HG03460 (cell line): ENCODE measurements around the gene SLC35D2.
"Not testable (repeated sequence)": the region's sequence is repeated elsewhere in the genome, so short reads cannot be mapped to it uniquely, and the experiment has no call there.

Source experiments
- ATAC-seq: cut with Tn5 transposase; IDR thresholded peaks from one replicate; pipeline ENCODE4 v1.9.1; 2021; ENCODE audit not compliant: unreplicated experiment

The SLC35D2 gene

DNA sequence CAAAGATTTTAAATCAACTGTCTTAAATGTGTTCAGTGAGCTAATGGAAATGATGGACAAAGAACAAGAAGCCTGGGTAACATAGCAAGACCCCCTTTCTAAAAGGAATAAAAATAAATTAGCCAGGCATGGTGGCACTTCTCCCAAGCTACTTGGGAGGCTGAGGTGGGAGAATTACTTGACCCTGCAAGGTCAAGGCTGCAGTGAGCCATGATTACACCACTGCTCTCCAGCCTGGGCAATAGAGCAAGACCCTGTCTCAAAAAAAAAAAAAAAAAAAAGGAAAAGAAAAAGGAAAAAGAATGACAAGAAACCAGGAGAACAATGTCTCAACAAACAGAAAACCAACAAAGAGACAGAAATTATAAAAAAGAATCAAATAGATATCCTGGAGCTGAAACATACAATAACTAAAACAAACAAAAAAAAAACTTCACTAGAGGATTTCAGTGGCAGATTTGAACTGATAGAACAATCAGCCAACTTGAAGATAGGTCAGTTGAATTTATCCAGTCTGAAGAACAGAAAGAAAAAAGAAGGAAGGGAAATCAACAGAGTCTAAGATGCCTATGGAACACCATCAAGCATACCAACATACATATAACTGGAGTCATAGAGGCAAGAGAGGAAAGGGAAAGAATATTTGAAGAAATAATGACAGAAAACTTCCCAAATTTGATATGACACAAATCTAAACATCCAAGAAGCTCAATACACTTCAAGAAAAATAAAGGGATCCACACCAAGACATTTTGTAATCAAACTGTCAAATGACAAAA is 16.8 kb upstream of the SLC35D2 start:
- no peak for ATAC-seq

DNA sequence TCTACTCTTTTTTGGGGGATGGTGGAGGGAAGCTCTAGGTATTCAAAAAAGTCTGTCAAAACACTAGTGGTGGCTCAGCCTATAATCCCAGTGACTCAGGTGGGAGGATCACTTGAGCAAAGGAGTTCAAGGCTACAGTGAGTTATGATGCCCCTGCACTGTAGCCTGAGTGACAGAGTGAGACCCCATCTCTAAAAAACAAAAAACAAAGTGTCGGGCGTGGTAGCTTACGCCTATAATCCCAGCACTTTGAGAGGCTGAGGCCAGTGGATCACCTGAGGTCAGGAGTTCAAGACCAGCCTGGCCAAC is 15.8 kb upstream of the SLC35D2 start:
- no peak for ATAC-seq

DNA sequence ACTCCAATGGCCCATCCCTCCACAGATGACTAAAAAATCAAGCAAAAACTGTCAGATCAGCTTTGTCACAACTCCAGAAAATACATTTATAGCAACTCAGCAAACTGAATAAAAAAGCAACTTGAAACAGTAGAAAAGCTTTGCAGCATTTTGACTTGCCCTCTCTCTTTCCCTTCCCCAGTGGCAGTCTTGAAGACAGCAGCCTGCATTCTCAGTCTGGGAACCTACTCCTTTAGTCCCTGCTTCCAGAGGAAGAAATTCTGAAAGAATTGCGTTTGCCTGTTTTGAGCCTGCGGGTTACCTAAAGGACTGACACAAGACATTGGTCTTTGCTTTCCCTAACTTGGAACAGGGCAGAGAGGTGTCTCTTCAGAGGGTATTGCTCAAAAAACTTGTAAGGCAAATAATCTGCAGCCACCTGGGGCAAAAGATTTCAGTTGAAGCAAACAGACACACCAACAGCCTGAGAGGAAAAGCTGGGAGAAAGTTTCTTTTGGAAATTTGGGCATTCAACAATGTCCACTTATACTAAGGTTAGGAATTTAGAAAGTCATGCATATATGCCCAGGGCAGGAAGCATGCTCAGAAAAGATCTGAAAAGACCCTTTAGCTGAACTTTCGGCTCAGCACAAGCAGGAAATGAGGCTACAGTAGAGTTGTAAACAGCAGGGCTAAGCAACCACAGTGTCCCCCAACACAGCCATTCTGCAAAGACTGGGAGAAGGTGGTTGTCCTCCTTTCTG is 15.2 kb upstream of the SLC35D2 start:
- ATAC-seq: peak; percentile 82

DNA sequence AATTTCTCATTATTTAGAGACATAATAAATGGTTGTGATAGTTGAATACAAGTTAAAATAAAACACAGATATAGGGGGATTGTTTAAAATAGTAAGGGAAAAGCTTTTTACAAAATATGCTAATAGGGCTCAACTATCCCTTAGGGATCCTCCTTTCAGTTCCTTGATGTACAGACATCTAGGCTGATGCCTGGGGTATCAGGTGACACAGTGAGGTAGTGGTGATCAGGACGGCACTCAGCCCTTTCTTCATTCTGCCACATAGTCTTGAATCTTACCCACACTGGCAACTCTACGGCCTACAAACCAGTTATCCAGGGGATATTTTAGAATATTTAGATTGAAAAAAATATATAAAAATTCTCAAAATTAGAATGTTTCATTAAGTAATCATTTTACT is 12.5 kb upstream of the SLC35D2 start:
- ATAC-seq: no peak

DNA sequence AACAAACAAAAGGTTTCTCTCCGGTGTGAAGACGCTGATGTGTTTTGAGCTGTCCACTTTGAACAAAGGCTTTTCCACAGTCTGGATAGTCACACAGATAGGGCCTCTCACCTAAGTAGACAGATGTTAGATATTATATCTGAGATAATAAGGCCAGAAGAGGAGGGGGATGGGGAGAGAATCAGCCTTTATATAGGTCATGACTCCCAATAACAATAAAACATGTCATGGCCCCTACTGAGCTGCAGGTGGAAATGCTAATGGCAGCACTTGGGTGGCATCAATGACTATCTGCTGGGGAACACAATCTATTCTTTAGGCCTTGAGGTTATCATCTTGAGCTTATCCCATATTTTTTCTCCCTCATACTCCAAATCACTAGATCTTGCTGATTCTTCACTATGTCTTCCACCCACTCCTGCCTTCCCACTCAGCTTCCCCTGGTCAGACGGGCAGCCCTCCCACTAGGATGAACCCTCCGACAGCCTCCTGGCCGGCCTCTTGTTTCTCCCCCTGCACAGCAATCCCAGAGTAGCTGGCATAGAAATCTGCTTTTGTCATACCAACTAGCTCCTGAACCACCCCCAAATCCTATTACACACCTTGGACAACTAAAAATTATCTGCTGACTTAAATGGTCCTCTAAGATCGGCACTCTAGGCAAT is 11.5 kb upstream of the SLC35D2 start:
- ATAC-seq: no peak

DNA sequence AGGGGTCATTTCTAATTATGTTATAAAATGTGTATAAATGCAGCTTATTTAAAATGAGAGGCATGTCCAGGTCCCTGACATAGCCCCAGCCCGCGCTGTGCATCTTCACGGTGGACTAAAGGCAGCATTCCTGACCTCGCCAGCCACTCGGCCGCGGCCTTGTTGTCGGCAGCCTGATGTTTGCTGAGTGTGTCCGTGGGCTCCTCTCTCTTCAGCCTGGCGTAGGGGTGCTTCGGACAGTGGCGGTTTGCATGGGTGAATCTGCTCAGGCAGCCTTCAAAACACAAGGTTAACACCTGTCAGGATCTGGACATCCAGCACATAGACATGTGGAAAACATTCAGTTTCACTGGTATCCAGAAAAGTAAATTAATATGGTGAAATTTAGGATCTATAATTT is 8.8 kb upstream of the SLC35D2 start:
- ATAC-seq: no peak

DNA sequence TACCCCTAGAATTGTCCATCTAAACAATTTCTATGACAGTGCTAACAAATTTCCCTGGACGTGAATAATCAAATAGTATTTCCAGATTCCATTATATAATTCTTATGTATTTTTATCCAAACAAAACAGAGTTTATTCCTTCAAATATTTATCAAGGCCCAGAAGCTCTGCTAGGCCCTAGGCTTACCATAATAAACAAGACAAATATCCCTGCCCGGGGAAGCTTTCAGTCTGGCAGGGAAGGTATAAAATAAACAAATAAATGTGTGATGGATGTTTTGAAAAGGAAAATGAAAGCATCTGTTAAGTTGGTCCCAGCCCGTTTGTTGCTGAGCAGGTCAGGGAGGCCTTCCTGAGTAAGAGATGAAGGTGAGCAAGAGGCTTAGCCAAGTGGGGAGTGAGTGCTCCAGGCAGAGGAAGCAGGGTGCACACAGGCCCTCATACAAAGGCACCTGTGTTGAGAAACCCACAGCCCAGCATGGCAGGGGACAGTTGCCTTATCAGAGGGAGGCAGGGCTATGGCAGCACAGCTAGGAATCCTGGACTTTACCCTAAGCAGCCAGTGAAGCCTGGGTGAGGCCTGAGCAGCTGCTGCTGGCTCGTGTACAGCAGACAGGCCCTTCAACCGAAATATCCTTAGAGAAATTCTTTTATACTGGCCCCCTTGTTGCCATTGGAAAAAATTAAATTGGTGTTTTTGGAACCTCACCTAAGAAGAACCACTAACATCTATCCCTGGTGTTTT is 7.7 kb upstream of the SLC35D2 start:
- ATAC-seq: no peak

DNA sequence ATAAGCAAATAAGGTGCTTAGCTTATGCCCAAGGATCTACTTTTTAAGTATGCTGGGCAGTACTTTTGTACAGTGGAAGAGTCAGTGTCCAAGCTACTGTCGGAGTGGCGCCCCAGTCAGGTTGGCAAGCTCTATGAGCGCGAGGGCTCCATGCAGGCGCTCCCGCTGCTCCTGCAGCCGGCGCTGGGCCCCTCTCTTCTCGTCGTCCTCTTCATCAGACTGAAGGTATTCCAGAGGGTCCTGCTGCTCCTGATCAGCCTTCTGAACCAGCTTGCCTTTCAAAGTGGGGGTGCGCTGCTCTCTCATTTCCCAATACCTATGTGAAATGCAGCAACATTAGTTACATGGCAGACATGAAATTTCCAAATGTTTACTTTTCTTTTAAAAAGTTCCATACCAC is 4.6 kb upstream of the SLC35D2 start:
- no peak for ATAC-seq

DNA sequence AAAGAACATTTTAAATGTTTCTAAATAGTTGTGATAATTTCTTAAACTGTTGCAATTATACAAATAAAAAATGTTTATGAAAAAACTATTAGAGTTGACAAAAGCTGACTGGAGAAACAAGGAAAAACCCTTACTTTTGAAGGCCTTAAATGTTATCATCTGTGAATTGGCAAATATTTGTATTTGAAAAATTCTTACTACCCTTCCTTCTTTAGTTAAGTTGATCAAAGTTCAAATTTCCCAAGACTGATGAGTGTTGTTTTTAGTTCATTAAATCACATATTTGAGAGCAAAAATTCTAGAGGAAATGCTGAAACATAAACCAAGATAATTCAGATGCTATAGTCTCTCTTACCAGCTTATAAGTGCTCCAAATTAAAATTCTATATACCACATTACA is 2.6 kb upstream of the SLC35D2 start:
- no peak for ATAC-seq

DNA sequence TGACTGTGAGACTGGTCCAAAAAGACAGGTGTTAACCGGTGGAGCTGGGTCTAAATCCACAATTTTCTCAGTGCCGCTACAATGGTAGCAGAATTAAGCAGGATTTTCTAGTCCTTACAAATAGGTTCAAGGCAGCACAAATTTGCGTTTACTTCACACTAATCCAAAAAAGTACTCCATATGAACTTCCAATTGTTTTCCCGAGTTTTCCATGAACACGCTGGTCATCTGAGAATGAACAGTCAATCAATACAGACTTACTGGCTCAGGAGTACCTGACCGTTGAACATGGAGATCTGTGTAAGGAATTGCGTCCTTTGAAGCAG is 709 bp downstream of the SLC35D2 start:
- ATAC-seq: no peak

DNA sequence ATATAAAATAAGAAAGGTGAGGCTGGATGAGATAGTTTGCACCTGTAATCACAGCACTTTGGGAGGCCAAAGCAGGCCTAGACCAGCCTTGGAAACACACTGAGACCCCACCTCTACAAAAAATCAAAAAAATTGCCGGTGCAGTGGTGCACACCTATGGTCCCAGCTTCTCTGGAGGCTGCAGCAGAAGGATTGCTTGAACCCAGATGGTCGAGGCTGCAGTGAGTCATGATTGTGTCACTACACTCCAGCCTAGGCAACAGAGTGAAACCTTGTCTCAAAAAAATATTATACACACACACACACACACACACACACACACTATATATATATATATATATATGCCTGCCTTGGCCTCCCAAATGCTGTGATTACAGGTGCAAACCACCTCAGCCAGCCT is 1.3 kb downstream of the SLC35D2 start:
- ATAC-seq: no peak

DNA sequence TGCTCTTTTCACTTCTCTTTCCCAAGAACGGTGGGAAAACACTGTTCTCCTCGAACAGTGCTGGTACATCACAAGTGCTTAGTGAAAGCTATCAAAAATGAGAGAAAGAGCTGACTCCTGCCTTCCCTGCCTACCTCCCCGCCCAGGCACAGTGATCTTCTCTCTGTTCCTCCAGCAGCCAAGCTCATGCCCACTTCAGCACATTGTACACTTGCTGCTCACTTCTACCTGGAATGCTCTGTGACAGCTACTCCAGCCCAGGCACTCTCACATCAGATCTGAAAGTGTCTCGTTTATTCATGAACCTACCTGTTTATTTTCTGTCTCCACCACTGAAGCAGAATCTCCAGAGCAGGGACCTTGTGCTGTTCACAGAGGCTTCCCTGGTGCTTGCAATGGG is 1.8 kb downstream of the SLC35D2 start:
- no peak for ATAC-seq

DNA sequence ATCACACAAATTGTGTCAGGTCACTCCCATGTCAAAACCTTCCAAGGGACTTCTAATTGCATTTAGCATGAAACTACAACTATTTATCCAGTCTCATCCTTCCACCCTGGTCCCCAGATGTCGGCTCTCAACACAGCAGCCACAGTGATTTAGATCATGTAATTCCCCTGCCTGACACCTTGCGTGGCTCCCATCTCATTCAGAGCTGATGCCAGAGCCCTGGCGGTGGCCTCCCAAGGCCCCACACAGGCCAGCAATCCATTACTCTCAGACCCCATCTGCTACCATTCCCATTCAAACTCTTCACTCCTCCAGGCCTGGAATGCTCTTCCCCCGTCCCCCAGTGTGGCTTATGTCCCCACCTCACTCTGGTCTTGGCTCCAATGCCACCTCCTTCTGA is 2.4 kb downstream of the SLC35D2 start:
- no peak for ATAC-seq

DNA sequence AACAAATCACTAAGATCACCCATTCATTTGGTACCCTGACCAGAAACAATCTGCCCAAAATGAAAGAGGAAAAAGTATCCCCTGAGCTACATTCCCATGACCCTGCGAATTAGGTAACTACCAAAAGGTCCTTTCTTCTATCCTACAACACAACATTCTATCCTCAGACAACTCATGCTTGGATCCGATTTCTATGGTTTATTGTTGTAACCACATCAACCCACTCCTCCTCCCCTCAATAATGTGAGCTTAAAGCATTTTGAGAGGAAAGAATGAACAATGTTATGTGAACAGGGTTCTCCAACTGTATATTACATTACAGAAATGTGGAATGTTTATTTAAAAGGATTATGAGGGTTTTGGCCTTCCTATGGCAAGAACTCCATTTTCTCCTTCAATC is 4.0 kb downstream of the SLC35D2 start:
- no peak for ATAC-seq

DNA sequence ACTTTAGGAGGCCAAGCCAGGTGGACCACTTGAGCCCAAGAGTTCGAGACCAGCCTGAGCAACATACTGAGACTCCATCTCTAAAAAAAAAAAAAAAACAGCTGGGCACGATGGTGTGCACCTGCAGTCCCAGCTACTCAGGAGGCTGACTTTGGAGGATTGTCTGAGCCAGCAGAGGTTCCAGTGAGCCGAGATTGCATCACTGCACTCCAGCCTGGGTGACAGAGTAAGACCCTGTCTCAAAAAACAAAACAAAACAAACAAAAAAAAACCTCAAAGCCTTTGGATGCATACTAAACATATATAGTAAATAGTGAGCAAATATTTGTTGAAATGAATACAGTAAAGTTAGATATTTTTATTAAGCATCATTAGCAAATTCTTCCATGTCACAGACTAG is 5.3 kb downstream of the SLC35D2 start:
- ATAC-seq: no peak

DNA sequence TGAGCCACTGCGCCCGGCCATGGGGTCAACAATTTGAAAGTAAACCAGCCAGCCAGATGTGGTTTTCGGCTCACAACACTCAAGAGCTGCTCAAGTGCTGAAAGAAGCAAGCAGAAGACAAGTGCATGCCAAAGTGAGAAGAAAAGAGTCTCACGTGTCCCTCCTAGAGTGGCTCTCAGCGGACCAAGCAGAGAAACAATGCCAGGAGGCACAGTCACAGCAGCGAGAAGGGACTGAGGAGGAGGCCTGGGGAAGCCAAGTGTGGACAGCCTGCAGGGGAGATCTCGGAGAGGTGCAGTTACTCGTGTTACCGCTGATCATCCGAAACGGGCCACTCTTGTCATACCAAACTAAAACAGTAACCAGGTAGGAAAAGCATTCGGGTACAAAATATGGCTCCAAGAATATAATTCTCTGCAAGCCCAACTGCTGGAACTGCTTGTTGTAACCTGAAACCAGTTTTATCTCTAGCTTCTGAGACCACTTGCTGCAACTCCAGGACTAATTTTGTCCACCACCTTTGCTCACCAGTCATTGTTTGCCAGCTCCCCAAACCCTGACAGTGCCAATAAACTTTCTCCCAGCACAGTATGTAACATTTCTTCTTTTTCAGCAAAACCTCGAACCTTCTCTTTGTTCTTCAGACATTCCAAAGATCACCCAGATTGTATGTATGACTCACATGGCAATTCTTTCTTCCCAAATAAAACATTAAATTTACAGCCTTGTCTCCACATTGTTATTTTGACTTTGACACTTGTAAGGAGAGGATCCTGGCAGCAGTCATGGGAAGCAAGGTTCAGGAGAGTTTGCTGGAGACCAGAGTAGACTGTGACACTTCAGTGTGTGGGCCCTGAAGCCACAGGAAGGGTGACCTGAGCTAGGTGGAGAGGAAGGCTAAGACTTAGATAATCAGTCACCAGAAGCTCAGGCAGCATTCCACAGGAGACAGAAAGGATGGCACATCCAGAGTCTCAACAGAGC is 6.3 kb downstream of the SLC35D2 start:
- ATAC-seq: no peak

DNA sequence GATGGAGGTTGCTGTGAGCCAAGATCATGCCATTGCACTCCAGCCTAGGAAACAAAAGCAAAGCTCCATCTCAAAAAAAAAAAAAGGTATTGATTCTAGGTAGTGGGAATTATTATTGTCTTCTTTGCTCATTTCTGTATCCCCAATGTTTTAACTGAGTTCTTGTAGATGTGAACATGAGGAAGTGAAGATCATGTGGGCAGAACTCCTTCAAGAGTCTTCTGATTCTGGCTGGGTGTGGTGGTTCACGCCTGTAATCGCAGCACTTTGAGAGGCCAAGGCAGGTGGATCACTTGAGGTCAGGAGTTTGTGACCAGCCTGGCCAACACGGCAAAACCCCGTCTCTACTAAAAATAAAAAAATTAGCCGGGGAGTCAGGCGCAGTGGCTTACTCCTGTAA is 8.0 kb downstream of the SLC35D2 start:
- ATAC-seq: not testable (repeated sequence)

DNA sequence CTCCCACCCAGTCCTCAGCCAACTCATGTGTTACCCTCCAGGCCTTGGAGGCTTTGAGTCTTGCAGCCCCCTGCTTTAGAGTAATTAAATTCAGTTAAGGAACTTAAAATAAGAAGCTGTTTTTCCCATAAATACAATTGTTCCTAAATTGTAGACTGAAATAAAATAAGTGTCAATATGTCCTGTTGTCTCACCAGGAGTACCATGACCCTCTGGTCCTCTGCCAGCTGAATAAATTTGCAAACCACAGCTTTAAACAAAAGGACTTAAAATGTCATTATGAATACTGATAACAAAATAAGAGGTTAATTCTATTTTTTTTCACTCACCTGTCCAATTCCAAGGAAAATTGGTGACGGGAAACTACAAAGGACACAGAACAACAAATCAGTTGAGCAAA is 15.6 kb downstream of the SLC35D2 start:
- ATAC-seq: no peak

DNA sequence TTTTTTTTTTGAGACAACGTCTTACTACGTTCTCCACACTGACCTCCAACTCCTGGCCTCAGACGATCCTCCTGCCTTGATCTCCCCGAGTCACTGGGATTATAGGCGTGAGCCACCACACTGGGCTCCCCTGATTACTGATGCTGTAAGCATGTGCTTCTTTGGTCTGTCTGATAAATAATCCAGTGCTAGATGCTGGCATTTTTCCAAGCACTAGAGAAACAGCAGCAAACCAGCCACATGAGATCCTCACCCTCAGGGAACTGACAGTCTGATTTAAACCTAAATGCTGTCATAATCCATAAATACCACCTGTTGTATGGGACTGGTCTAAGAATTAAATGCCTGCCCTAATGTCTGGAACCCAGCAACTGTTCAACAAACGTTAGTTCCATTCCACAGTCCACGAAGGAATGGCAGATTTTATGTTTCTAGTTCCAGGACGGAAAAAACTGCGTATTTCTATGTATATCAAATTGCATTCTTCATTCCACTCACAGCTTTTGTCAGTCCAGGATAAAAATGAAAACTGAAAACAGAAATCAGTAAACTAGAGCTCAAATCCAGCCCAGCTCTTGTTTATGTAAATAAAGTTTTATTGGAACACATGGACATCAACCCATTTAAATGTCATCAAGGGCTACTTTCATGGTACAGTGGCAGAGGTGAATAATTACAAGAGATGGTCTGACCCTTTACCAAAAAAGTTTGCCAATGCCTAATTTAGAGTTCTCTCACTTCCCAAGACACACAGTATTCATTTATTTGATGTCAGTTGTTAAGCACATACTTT is 20.1 kb downstream of the SLC35D2 start:
- ATAC-seq: no peak

DNA sequence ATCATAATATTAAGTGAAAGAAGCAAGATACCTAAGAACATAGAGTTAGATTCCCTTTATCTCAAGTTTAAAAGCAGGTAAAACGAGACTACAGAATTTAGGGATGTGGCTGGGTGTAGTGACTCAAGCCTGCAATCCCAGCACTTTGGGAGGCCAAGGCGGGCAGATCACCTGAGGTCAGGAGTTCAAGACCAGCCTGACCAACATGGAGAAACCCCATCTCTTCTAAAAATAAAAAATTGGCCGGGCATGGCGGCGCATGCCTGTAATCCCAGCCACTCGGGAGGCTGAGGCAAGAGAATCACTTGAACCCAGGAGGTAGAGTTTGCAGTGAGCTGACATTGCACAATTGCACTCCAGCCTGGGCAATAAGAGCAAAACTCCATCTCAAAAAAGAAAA is 21.4 kb downstream of the SLC35D2 start:
- ATAC-seq: not testable (repeated sequence)
